ENCODE data around the gene BSN.

The BSN gene

DNA sequence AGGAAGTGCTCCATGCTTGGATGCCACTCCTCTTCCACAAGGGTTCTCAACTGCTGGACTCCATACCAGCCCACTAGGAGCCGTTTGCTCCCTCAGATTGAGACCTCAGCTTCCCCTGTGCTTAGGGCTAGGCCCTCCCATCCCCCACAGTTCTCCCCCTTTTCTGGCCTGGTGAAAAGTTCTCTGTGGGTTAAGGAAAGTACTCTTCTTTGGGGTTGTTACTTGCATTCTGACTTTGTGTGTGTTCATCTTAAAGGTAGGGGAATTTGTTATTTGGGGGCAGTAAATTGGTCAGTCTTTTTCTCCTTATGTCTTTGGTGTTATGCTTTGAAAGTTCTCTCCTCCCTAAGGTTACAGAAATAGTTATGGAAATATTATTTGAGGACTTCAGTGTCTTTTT, 95.9 kb downstream of the BSN start:
- H3K27ac ChIP-seq = no peak overlapping the region
- no peaks in the 10 kb centered on the region for H3K36me3 ChIP-seq (replicated peaks)
- TF ChIP-seq, protein P1, sequence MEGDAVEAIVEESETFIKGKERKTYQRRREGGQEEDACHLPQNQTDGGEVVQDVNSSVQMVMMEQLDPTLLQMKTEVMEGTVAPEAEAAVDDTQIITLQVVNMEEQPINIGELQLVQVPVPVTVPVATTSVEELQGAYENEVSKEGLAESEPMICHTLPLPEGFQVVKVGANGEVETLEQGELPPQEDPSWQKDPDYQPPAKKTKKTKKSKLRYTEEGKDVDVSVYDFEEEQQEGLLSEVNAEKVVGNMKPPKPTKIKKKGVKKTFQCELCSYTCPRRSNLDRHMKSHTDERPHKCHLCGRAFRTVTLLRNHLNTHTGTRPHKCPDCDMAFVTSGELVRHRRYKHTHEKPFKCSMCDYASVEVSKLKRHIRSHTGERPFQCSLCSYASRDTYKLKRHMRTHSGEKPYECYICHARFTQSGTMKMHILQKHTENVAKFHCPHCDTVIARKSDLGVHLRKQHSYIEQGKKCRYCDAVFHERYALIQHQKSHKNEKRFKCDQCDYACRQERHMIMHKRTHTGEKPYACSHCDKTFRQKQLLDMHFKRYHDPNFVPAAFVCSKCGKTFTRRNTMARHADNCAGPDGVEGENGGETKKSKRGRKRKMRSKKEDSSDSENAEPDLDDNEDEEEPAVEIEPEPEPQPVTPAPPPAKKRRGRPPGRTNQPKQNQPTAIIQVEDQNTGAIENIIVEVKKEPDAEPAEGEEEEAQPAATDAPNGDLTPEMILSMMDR (IDR thresholded peaks at IDR 0.05; ENCODE audit: low read depth, low read length, missing control alignments) = no peak
- no peaks in the 10 kb centered on the region for H3K27me3 ChIP-seq (replicated peaks)
- DNase-seq = no peak
- in situ Hi-C loops (cut with HindIII; ENCODE audit: low pct_ligation_motif_present, low sequenced_read_pairs) = loop anchor here (25.0 kb wide), 1 partner anchor 88 kb away; the partner anchor contains the start of gene BSN
- no peak overlapping the region for H3K4me3 ChIP-seq (ENCODE audit: low read depth, low read length)

DNA sequence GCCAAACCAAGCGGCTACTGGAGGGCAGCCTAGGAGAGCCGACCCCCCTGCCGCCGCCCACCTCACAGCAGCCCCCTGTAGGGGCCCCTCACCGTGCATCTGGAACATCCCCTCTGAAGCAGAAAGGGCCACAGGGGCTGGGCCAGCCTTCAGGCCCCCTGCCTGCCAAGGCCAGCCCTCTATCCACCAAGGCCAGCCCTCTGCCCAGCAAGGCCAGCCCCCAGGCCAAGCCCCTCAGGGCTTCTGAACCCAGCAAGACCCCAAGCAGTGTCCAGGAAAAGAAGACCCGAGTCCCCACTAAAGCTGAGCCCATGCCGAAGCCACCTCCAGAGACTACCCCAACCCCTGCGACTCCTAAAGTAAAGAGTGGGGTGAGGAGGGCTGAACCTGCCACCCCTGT, 96.4 kb downstream of the BSN start:
- Histone ChIP-seq H3K4me3 (ENCODE audit: low read depth, low read length) (no peak overlapping the region), H3K27me3 (replicated peaks) (no peaks in the 10 kb centered on the region), H3K36me3 (replicated peaks) (no peaks in the 10 kb centered on the region), H3K27ac (no peak overlapping the region)
- DNase-seq = no peak
- TF ChIP-seq, protein P1 (IDR thresholded peaks at IDR 0.05; ENCODE audit: low read depth, low read length, missing control alignments) = no peak
- in situ Hi-C loops (cut with HindIII; ENCODE audit: low pct_ligation_motif_present, low sequenced_read_pairs) = loop anchor here (25.0 kb wide), 1 partner anchor 88 kb away; the partner anchor contains the start of gene BSN

DNA sequence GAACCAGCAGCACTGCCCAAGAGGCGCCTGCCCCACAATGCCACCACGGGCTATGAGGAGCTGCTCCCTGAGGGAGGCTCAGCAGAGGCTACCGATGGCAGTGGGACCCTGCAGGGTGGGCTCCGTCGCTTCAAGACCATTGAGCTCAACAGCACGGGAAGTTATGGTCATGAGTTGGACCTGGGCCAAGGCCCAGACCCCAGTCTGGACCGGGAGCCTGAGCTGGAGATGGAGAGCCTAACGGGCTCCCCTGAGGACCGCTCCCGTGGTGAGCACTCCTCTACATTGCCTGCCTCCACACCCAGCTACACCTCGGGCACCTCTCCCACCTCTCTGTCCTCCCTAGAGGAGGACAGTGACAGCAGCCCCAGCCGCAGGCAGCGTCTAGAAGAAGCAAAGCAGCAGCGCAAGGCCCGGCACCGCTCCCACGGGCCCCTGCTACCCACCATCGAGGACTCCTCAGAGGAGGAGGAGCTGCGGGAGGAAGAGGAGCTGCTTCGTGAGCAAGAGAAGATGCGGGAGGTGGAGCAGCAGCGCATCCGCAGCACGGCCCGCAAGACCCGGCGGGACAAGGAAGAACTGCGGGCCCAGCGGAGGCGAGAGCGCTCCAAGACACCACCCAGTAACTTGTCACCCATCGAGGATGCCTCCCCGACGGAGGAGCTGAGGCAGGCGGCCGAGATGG, 98.1 kb downstream of the BSN start:
- DNase-seq = no peak
- in situ Hi-C loops (cut with HindIII; ENCODE audit: low pct_ligation_motif_present, low sequenced_read_pairs) = loop anchor here (25.0 kb wide), 1 partner anchor 90 kb away; the partner anchor contains the start of gene BSN
- Histone ChIP-seq H3K27me3 (replicated peaks) (no peaks in the 10 kb centered on the region), H3K27ac (no peak overlapping the region), H3K4me3 (ENCODE audit: low read depth, low read length) (no peak overlapping the region), H3K36me3 (replicated peaks) (no peaks in the 10 kb centered on the region)
- TF ChIP-seq, protein P1 (IDR thresholded peaks at IDR 0.05; ENCODE audit: low read depth, low read length, missing control alignments) = no peak

DNA sequence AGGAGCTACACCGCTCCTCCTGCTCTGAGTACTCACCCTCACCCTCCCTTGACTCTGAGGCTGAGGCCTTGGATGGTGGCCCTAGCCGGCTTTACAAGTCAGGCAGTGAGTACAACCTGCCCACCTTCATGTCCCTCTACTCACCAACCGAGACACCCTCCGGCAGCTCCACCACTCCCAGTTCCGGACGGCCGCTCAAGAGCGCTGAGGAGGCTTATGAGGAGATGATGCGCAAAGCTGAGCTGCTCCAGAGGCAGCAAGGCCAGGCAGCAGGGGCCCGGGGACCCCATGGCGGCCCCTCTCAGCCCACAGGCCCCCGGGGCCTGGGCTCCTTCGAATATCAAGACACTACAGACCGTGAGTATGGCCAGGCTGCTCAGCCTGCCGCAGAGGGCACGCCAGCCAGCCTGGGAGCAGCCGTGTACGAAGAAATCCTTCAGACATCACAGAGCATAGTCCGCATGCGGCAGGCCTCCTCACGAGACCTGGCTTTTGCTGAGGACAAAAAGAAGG, 98.7 kb downstream of the BSN start:
- no peaks in the 10 kb centered on the region for H3K27me3 ChIP-seq (replicated peaks)
- TF ChIP-seq, protein P1 (IDR thresholded peaks at IDR 0.05; ENCODE audit: low read depth, low read length, missing control alignments) = no peak
- no peak overlapping the region for H3K27ac ChIP-seq
- no peak for DNase-seq
- no peak overlapping the region for H3K4me3 ChIP-seq (ENCODE audit: low read depth, low read length)
- H3K36me3 ChIP-seq (replicated peaks) = no peaks in the 10 kb centered on the region
- in situ Hi-C loops (cut with HindIII; ENCODE audit: low pct_ligation_motif_present, low sequenced_read_pairs) = loop anchor here (25.0 kb wide), 1 partner anchor 91 kb away; the partner anchor contains the start of gene BSN

DNA sequence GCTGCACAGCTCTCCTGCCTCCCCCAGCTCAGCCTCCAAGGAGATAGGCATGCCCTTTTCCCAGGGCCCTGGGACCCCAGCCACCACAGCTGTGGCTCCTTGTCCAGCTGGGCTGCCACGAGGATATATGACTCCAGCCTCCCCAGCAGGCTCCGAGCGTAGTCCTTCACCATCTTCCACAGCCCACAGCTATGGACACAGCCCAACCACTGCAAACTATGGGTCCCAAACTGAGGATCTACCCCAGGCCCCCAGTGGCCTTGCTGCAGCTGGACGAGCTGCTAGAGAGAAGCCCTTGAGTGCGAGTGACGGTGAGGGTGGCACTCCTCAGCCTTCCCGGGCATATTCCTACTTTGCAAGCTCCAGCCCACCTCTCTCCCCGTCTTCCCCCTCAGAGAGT, 99.3 kb downstream of the BSN start:
- no peak for DNase-seq
- TF ChIP-seq, protein P1 (IDR thresholded peaks at IDR 0.05; ENCODE audit: low read depth, low read length, missing control alignments) = no peak
- in situ Hi-C loops (cut with HindIII; ENCODE audit: low pct_ligation_motif_present, low sequenced_read_pairs) = loop anchor here (25.0 kb wide), 1 partner anchor 91 kb away; the partner anchor contains the start of gene BSN
- no peak overlapping the region for H3K27ac ChIP-seq
- no peaks in the 10 kb centered on the region for H3K27me3 ChIP-seq (replicated peaks)
- H3K4me3 ChIP-seq (ENCODE audit: low read depth, low read length) = no peak overlapping the region
- H3K36me3 ChIP-seq (replicated peaks) = no peaks in the 10 kb centered on the region

All from brain microvascular endothelial cell (primary cell).